B cell (primary cell): ENCODE data around the gene ATAD3B. TPM values are rescaled to one million over a fixed set of nuclear protein-coding genes. Genes with fewer than 3 reads are reported as not detected.

ENCODE experiments used
- ATAC-seq: fragments of 200-7000 bp; cut with Tn5 transposase; one replicate; pipeline ENCODE4 v1.10.0; 2021; ENCODE audit warnings: low read depth, mild to moderate bottlenecking, moderate number of reproducible peaks, moderate library complexity
- CTCF ChIA-PET: fragments of 350-600 bp; sonication (Branson Sonifier 250); formaldehyde crosslinking; loops from one replicate; lab custom pipeline; 2021; ENCODE audit warnings: antibody characterized with exemption, inconsistent platforms; lab: Charles Lee
- POLR2A ChIA-PET: fragments of 350-600 bp; sonication (Branson Sonifier 250); formaldehyde crosslinking; loops from one replicate; lab custom pipeline; 2021; ENCODE audit warnings: antibody characterized with exemption; lab: Charles Lee
- DNase-seq: peaks from one replicate; pipeline ENCODE4 v3.0.0; 2013
- H2AFZ ChIP-seq: 2 replicates; pipeline ENCODE4 v1.6.1; 2012; ENCODE audit warnings: mild to moderate bottlenecking, low read depth, low read length; ENCODE audit not compliant: insufficient read depth, poor library complexity, severe bottlenecking
- H3K27ac ChIP-seq, 2 donors: 1 replicate in 1 of 2; 2 replicates in 1 of 2; pipeline ENCODE4 v1.5.1; 2012 to 2013; ENCODE audit warnings: low read length in 2 of 2, mild to moderate bottlenecking in 2 of 2, moderate library complexity in 1 of 2
- H3K27me3 ChIP-seq, 4 experiments: fragments of 200-600 bp in 1 of 4; sonication (generic) in 1 of 4; replicated peaks in 1 of 4; 1 replicate in 2 of 4; 2 replicates in 2 of 4; pipeline versions ENCODE4 v1.6.1 to v1.7.0; 2013 to 2016; ENCODE audit warnings: low read length in 3 of 4, mild to moderate bottlenecking in 2 of 4, mixed read lengths in 1 of 4, moderate library complexity in 1 of 4; ENCODE audit not compliant: insufficient read depth in 4 of 4, control insufficient read depth in 3 of 4; ENCODE audit errors: control extremely low read depth in 1 of 4
- H3K36me3 ChIP-seq, 2 experiments: replicated peaks in 1 of 2; 1 replicate in 1 of 2; 2 replicates in 1 of 2; pipeline versions ENCODE4 v1.6.1 to v1.7.1; 2013; ENCODE audit warnings: low read length in 1 of 2; ENCODE audit not compliant: insufficient read depth in 2 of 2, control insufficient read depth in 1 of 2; ENCODE audit errors: control extremely low read depth in 1 of 2, extremely low read depth in 1 of 2
- H3K4me1 ChIP-seq, 2 donors: fragments of 200-600 bp in 1 of 2; sonication (generic) in 1 of 2; 1 replicate in 1 of 2; 2 replicates in 1 of 2; pipeline versions ENCODE4 v1.5.1 to v1.6.1; 2013 to 2017; ENCODE audit warnings: low read length in 2 of 2; ENCODE audit not compliant: control insufficient read depth in 2 of 2, insufficient read depth in 2 of 2
- H3K4me2 ChIP-seq: replicated peaks from 2 replicates; pipeline ENCODE3; 2012; ENCODE audit warnings: mild to moderate bottlenecking, low read depth, low read length; ENCODE audit not compliant: poor library complexity, severe bottlenecking
- H3K4me3 ChIP-seq, 5 experiments: fragments of 200-600 bp in 1 of 5; sonication (generic) in 1 of 5; 1 replicate in 3 of 5; 2 replicates in 2 of 5; pipeline versions ENCODE4 v1.5.1 to v1.7.0; 2011 to 2016; ENCODE audit warnings: low read length in 4 of 5, mild to moderate bottlenecking in 4 of 5, low read depth in 2 of 5, control low read depth in 1 of 5, moderate library complexity in 1 of 5; ENCODE audit not compliant: insufficient read depth in 1 of 5; ENCODE audit errors: control extremely low read depth in 1 of 5, extremely low read depth in 1 of 5
- H3K79me2 ChIP-seq: fragments of 200-600 bp; sonication (generic); one replicate; pipeline ENCODE4 v1.6.0; 2016; ENCODE audit warnings: low read length; ENCODE audit not compliant: control insufficient read depth, insufficient read depth
- H3K9ac ChIP-seq: fragments of 200-600 bp; sonication (generic); 2 replicates; pipeline ENCODE4 v1.6.1; 2017; ENCODE audit warnings: mild to moderate bottlenecking, low read length, moderate library complexity
- H3K9me3 ChIP-seq, 3 donors: one replicate each; pipeline versions ENCODE4 v1.6.1 to v1.7.1; 2013; ENCODE audit warnings: low read length in 2 of 3; ENCODE audit not compliant: control insufficient read depth in 2 of 3, insufficient read depth in 1 of 3; ENCODE audit errors: control extremely low read depth in 1 of 3
- H4K20me1 ChIP-seq: 2 replicates; pipeline ENCODE4 v1.6.0; 2012; ENCODE audit warnings: mild to moderate bottlenecking, low read length; ENCODE audit not compliant: insufficient read depth, control insufficient read depth, poor library complexity, severe bottlenecking
- H3K27ac Mint-ChIP-seq: one replicate; pipeline ENCODE4 v1.8.0; 2021; ENCODE audit warnings: mixed read lengths
- H3K27me3 Mint-ChIP-seq: one replicate; pipeline ENCODE4 v1.8.0; 2021; ENCODE audit warnings: mixed read lengths
- H3K4me1 Mint-ChIP-seq: one replicate; pipeline ENCODE4 v1.8.0; 2021; ENCODE audit warnings: mixed read lengths
- H3K4me3 Mint-ChIP-seq: one replicate; pipeline ENCODE4 v1.8.0; 2021; ENCODE audit warnings: mixed read lengths
- H3K9me3 Mint-ChIP-seq: one replicate; pipeline ENCODE4 v1.8.0; 2022; ENCODE audit warnings: mixed read lengths; ENCODE audit not compliant: insufficient read depth
- EZH2 ChIP-seq: IDR thresholded peaks from 2 replicates; pipeline ENCODE4 v1.6.1; 2012; ENCODE audit warnings: borderline replicate concordance, low read depth, mild to moderate bottlenecking, moderate library complexity, low read length; ENCODE audit not compliant: insufficient read depth, poor library complexity, severe bottlenecking
- WGBS: methylation state at CpG from one replicate; pipeline ENCODE4 v1.1.5; 2013; ENCODE audit warnings: missing lambda C conversion rate; ENCODE audit not compliant: insufficient coverage; 5-methylcytosine and 5-hydroxymethylcytosine counted together
- intact Hi-C: fragments of 100-400 bp; cut with micrococcal nuclease; formaldehyde crosslinking; loops from one replicate; pipeline ENCODE4 v1.10.0; 2022
- polyA plus RNA-seq: library from polyadenylated mRNA; depleted of rRNA; stranded (reverse); fragments of >200 nt; gene quantifications from 2 replicates; pipeline ENCODE4 v1.2.3, GENCODE V29; 2012
- total RNA-seq, 2 donors: library from RNA; stranded (reverse); fragments of 120-200 nt in 1 of 2; gene quantifications; 1 replicate in 1 of 2; 2 replicates in 1 of 2; pipeline versions ENCODE4 v1.2.3 to v1.2.4, GENCODE V29; 2013 to 2022
- TF ChIP-seq, protein P1 (sequence below): fragments of 200-600 bp; IDR thresholded peaks from one replicate; pipeline ENCODE4 v1.8.0; 2022; ENCODE audit warnings: antibody characterized with exemption, mild to moderate bottlenecking

Gene ATAD3B
- total and polyA plus RNA-seq, 2 donors (not counting 1 experiment from before 2014, with no cell fraction given): 50.9 to 51.5 TPM

DNA sequence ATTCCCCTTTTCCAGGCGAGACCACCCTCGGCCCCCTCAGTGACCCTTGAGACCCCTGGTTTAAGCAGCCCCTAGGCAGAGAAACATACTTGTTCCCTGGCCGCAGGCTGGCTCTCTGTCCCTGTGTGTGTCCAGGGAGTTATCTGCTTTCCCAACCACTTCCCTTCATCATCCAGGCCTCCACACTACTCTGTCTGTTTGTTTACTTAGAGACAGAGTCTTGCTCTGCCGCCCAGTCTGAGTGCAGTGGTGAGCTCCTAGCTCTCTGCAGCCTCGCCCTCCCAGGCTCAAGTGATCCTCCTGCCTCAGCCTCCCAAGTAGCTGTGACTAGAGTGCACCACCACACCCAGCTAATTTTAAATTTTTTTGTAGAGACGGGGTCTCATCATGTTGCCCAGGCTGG is 41.9 kb upstream of the ATAD3B start:
- H3K4me3 Mint-ChIP-seq: no peak overlapping the region
- H3K27me3 Mint-ChIP-seq: peaks cover 29% of the 10 kb centered on the region
- ATAC-seq (no peak), DNase-seq (peak; percentile 16)
- H3K4me1 Mint-ChIP-seq: peaks cover 3% of the 10 kb centered on the region
- ChIA-PET POLR2A (no interaction called here), CTCF (interaction anchor here (2.3 kb wide), 1 partner anchor 11 kb away, joined by 9 read pairs; no protein-coding TSS in a partner anchor)
- peaks cover 0 to 19% (median 0%) of the 10 kb centered on the region in 3 donors for H3K9me3 ChIP-seq
- intact Hi-C loops: no loop called here
- H3K27me3 ChIP-seq: peaks cover 0 to 49% (median 13%) of the 10 kb centered on the region in 4 experiments
- H3K9ac ChIP-seq: no peak overlapping the region
- H3K9me3 Mint-ChIP-seq: no peaks in the 10 kb centered on the region
- WGBS: 95% methylated on average over 6 of the region's 6 CpGs
- no peak overlapping the region for H2AFZ ChIP-seq
- no peak overlapping the region for H3K4me2 ChIP-seq
- TF ChIP-seq EZH2: no peak
- TF ChIP-seq, protein P1, sequence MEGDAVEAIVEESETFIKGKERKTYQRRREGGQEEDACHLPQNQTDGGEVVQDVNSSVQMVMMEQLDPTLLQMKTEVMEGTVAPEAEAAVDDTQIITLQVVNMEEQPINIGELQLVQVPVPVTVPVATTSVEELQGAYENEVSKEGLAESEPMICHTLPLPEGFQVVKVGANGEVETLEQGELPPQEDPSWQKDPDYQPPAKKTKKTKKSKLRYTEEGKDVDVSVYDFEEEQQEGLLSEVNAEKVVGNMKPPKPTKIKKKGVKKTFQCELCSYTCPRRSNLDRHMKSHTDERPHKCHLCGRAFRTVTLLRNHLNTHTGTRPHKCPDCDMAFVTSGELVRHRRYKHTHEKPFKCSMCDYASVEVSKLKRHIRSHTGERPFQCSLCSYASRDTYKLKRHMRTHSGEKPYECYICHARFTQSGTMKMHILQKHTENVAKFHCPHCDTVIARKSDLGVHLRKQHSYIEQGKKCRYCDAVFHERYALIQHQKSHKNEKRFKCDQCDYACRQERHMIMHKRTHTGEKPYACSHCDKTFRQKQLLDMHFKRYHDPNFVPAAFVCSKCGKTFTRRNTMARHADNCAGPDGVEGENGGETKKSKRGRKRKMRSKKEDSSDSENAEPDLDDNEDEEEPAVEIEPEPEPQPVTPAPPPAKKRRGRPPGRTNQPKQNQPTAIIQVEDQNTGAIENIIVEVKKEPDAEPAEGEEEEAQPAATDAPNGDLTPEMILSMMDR: no peak
- no peaks in the 10 kb centered on the region for H3K36me3 ChIP-seq
- no peak overlapping the region for H3K4me3 ChIP-seq
- peaks cover 15 to 20% of the 10 kb centered on the region in 2 donors for H3K4me1 ChIP-seq
- H3K79me2 ChIP-seq: no peaks in the 10 kb centered on the region
- no peak overlapping the region for H3K27ac ChIP-seq
- no peak overlapping the region for H3K27ac Mint-ChIP-seq
- H4K20me1 ChIP-seq: no peaks in the 10 kb centered on the region

- intact Hi-C loops: no loop called here
- H3K9ac ChIP-seq: no peak overlapping the region
- H3K9me3 ChIP-seq: peaks cover 0 to 26% (median 0%) of the 10 kb centered on the region in 3 donors
- peaks cover 0 to 56% (median 18%) of the 10 kb centered on the region in 4 experiments for H3K27me3 ChIP-seq
- ATAC-seq (no peak), DNase-seq (peak; percentile 16)
- no peaks in the 10 kb centered on the region for H3K79me2 ChIP-seq
- Mint-ChIP-seq H3K27ac (no peak overlapping the region), H3K9me3 (no peaks in the 10 kb centered on the region), H3K4me3 (no peak overlapping the region), H3K27me3 (peaks cover 29% of the 10 kb centered on the region), H3K4me1 (peaks cover 9% of the 10 kb centered on the region)
- H3K4me3 ChIP-seq: no peak overlapping the region
- POLR2A ChIA-PET: no interaction called here
- no peak overlapping the region for H3K4me2 ChIP-seq
- TF ChIP-seq EZH2: no peak
- TF ChIP-seq, protein P1: no peak
- peaks cover 22 to 27% of the 10 kb centered on the region in 2 donors for H3K4me1 ChIP-seq
- CTCF ChIA-PET: interaction anchor here (1.3 to 2.3 kb wide), 2 partner anchors 10 to 11 kb away, joined by 3 to 9 read pairs; no protein-coding TSS in a partner anchor
- 74% methylated on average over 20 of the region's 35 CpGs for WGBS
- no peak overlapping the region for H3K27ac ChIP-seq
- no peaks in the 10 kb centered on the region for H4K20me1 ChIP-seq
- no peak overlapping the region for H2AFZ ChIP-seq
- no peaks in the 10 kb centered on the region for H3K36me3 ChIP-seq
Observed at GRCh38 chr1:1430114-1430982, 41.2 kb upstream of the ATAD3B start.
